HL-60 (cell line): Measurements from ENCODE around the gene TMEM135.

Experiments used
- DNase-seq, 2 experiments: peaks; one replicate each; pipeline ENCODE4 v3.0.0-alpha.2; 2010 to 2020; ENCODE audit warnings: low read depth in 1 of 2, low spot score in 1 of 2
- H3K27ac ChIP-seq: fragments of 250-450 bp; sonication (Bioruptor Pico); replicated peaks from 2 replicates; pipeline ENCODE4 v1.5.1; 2020; ENCODE audit warnings: mild to moderate bottlenecking, moderate library complexity
- H3K27me3 ChIP-seq: fragments of 250-450 bp; sonication (Bioruptor Pico); 2 replicates; pipeline ENCODE4 v1.5.1; 2021; ENCODE audit warnings: mild to moderate bottlenecking, moderate library complexity; ENCODE audit not compliant: insufficient read depth, poor library complexity, severe bottlenecking
- H3K4me3 ChIP-seq: replicated peaks from 2 replicates; pipeline ENCODE4 v1.5.1; 2011; ENCODE audit warnings: mild to moderate bottlenecking, control low read depth, low read length; ENCODE audit not compliant: insufficient read depth
- GABPA ChIP-seq: IDR thresholded peaks from 2 replicates; pipeline ENCODE4 v1.6.1; 2012; ENCODE audit warnings: low read depth
- POLR2AphosphoS5 ChIP-seq: IDR thresholded peaks from 2 replicates; pipeline ENCODE4 v1.6.1; 2012; ENCODE audit warnings: low read depth
- SPI1 ChIP-seq: IDR thresholded peaks from 2 replicates; pipeline ENCODE4 v1.6.1; 2012; ENCODE audit warnings: low read depth, mild to moderate bottlenecking, borderline replicate concordance
- TF ChIP-seq, protein P1 (sequence below): IDR thresholded peaks from one replicate; pipeline ENCODE4 v1.5.1; 2011; ENCODE audit warnings: low read length, control low read depth, inconsistent platforms; ENCODE audit not compliant: insufficient read depth
- TF ChIP-seq, protein P2 (sequence below): IDR thresholded peaks from 2 replicates; pipeline ENCODE4 v1.6.1; 2012; ENCODE audit warnings: low read depth; ENCODE audit not compliant: insufficient replicate concordance

TMEM135 gene

DNA sequence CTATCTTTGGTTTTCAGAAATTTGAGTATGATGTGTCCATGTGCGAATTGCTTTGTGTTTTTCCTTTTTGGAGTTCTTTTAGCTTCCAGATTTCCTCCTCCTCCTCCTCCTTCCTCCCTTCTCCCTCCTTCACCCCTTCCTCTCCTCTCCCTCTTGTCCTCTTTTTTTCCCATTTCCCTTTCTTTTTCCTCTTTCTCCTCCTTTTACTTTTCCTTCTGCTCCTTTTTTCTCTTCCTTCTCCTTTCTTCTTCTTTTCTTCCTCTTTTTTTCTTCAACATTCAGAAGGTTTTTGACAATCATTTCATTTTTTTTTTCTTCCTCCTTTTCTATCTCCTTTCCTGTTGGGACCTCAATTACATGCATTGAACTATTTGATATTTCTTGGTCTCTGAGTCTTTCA is 104.9 kb downstream of the TMEM135 start:
- Histone ChIP-seq H3K27ac (no peak overlapping the region), H3K4me3 (no peak overlapping the region), H3K27me3 (no peaks in the 10 kb centered on the region)
- no peak for TF ChIP-seq POLR2AphosphoS5
- TF ChIP-seq, protein P1, sequence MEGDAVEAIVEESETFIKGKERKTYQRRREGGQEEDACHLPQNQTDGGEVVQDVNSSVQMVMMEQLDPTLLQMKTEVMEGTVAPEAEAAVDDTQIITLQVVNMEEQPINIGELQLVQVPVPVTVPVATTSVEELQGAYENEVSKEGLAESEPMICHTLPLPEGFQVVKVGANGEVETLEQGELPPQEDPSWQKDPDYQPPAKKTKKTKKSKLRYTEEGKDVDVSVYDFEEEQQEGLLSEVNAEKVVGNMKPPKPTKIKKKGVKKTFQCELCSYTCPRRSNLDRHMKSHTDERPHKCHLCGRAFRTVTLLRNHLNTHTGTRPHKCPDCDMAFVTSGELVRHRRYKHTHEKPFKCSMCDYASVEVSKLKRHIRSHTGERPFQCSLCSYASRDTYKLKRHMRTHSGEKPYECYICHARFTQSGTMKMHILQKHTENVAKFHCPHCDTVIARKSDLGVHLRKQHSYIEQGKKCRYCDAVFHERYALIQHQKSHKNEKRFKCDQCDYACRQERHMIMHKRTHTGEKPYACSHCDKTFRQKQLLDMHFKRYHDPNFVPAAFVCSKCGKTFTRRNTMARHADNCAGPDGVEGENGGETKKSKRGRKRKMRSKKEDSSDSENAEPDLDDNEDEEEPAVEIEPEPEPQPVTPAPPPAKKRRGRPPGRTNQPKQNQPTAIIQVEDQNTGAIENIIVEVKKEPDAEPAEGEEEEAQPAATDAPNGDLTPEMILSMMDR = no peak
- TF ChIP-seq, protein P2, sequence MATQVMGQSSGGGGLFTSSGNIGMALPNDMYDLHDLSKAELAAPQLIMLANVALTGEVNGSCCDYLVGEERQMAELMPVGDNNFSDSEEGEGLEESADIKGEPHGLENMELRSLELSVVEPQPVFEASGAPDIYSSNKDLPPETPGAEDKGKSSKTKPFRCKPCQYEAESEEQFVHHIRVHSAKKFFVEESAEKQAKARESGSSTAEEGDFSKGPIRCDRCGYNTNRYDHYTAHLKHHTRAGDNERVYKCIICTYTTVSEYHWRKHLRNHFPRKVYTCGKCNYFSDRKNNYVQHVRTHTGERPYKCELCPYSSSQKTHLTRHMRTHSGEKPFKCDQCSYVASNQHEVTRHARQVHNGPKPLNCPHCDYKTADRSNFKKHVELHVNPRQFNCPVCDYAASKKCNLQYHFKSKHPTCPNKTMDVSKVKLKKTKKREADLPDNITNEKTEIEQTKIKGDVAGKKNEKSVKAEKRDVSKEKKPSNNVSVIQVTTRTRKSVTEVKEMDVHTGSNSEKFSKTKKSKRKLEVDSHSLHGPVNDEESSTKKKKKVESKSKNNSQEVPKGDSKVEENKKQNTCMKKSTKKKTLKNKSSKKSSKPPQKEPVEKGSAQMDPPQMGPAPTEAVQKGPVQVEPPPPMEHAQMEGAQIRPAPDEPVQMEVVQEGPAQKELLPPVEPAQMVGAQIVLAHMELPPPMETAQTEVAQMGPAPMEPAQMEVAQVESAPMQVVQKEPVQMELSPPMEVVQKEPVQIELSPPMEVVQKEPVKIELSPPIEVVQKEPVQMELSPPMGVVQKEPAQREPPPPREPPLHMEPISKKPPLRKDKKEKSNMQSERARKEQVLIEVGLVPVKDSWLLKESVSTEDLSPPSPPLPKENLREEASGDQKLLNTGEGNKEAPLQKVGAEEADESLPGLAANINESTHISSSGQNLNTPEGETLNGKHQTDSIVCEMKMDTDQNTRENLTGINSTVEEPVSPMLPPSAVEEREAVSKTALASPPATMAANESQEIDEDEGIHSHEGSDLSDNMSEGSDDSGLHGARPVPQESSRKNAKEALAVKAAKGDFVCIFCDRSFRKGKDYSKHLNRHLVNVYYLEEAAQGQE = no peak
- TF ChIP-seq GABPA = no peak
- TF ChIP-seq SPI1 = no peak
- DNase-seq = no peak

DNA sequence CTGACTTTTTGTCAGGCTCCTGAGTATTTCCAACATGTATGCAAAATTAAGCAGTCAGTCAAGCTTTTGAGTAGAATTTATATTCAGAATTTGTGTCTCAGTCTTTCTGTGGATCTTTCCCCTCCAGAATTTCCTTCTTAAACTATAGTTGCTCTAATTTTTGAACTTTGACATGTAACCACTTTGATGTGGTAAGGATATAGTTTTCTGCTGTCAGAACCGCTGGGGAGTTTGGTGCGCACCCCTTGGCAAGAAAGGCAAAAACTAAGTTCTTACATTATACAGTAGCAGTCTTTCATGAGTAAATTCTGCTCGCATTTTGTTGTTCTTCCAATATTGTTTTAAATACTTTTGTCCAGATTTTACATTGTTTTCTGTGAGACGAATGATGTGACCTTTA is 105.9 kb downstream of the TMEM135 start:
- no peak overlapping the region for H3K27ac ChIP-seq
- H3K27me3 ChIP-seq = no peaks in the 10 kb centered on the region
- TF ChIP-seq, protein P1 = no peak
- TF ChIP-seq, protein P2 = no peak
- TF ChIP-seq POLR2AphosphoS5 (no peak), GABPA (no peak), SPI1 (no peak)
- no peak for DNase-seq
- no peak overlapping the region for H3K4me3 ChIP-seq

DNA sequence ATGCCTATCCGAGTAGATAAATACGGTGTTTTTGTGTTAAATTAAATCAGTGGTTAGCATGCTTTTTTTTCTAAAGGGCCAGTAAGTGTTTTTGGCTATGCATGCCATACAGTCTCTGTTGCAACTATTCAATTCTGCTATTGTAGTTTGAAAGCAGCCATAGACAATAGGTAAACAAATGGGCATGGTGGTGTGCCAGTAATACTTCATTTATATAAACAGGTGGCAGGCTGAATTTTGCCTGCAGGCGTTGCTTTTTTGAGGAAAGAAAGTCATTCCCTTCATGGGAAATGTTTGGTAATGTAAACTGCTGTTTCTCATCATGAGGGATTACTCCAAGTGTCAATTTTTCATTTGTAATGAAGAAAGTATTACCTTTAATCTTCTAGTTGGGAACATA is 106.5 kb downstream of the TMEM135 start:
- DNase-seq = no peak
- H3K27me3 ChIP-seq = no peaks in the 10 kb centered on the region
- TF ChIP-seq GABPA (no peak), SPI1 (no peak), POLR2AphosphoS5 (no peak)
- TF ChIP-seq, protein P2 = no peak
- TF ChIP-seq, protein P1 = no peak
- no peak overlapping the region for H3K27ac ChIP-seq
- H3K4me3 ChIP-seq = no peak overlapping the region
